Testis (tissue), 3 donors: Measurements from ENCODE around the gene GRIA4. TPM values are rescaled to one million over a fixed set of nuclear protein-coding genes. Genes with fewer than 3 reads are reported as not detected.

Experiments
- DNase-seq: peaks from one replicate; pipeline ENCODE4 v3.0.0-alpha.2; 2019
- H3K27ac ChIP-seq, 2 donors: fragments of 200-600 bp; sonication (generic); one replicate each; pipeline ENCODE4 v1.5.1; 2019
- H3K27me3 ChIP-seq: fragments of 200-600 bp; sonication (generic); one replicate; pipeline ENCODE4 v1.5.1; 2019
- H3K36me3 ChIP-seq: fragments of 200-600 bp; sonication (generic); one replicate; pipeline ENCODE4 v1.5.1; 2017; ENCODE audit warnings: low read depth; ENCODE audit errors: missing control alignments
- H3K4me1 ChIP-seq: fragments of 200-600 bp; sonication (generic); one replicate; pipeline ENCODE4 v1.5.1; 2019
- H3K4me3 ChIP-seq, 2 donors: fragments of 200-600 bp; sonication (generic); one replicate each; pipeline ENCODE4 v1.5.1; 2017 to 2019
- H3K9me3 ChIP-seq: fragments of 200-600 bp; sonication (generic); one replicate; pipeline ENCODE4 v1.5.1; 2017
- CTCF ChIP-seq, 3 experiments: fragments of 450-650 bp in 2 of 3; fragments of 200-600 bp in 1 of 3; sonication (generic) in 1 of 3; IDR thresholded peaks; one replicate each; pipeline ENCODE4 v1.5.1; 2016 to 2019; ENCODE audit warnings: antibody characterized with exemption in 3 of 3, mild to moderate bottlenecking in 2 of 3, moderate library complexity in 1 of 3
- POLR2A ChIP-seq: fragments of 450-650 bp; IDR thresholded peaks from one replicate; pipeline ENCODE4 v1.6.1; 2017; ENCODE audit warnings: antibody characterized with exemption, mild to moderate bottlenecking, moderate library complexity
- WGBS, 2 donors: methylation state at CpG; one replicate each; pipeline ENCODE4 v1.1.5; 2018; 5-methylcytosine and 5-hydroxymethylcytosine counted together
- intact Hi-C: fragments of 100-400 bp; cut with DNase I; formaldehyde crosslinking; loops from one replicate; pipeline ENCODE4 v1.15.1; 2023; ENCODE audit warnings: low total_unique reads
- polyA plus RNA-seq: library from polyadenylated mRNA; stranded (reverse); fragments of 350-450 nt; fragmentation: Illumina TruSeq; extraction: RNeasy Lipid Tissue Mini Kit (QIAGEN cat#74804); gene quantifications from one replicate; pipeline ENCODE4 v1.2.3, GENCODE V29; 2014; ENCODE audit warnings: low read depth, low replicate concordance; ENCODE audit not compliant: insufficient read depth
- total RNA-seq, 2 donors: library from RNA; depleted of rRNA; stranded (reverse); fragments of >200 nt; gene quantifications; one replicate each; pipeline ENCODE4 v1.2.3, GENCODE V29; 2016

Gene GRIA4
- total and polyA plus RNA-seq, 3 donors from 2014 or later = 0.08 to 1.1 (median 0.18) TPM

GRCh38 chr11:105579111-105579510, 30.8 kb upstream of the GRIA4 start:
- H3K27ac ChIP-seq = no peak overlapping the region
- TF ChIP-seq CTCF (IDR thresholded peaks at IDR 0.05) (no peak), POLR2A (no peak)
- H3K4me3 ChIP-seq = no peak overlapping the region
- 92% methylated on average over 2 of the region's 2 CpGs for WGBS, 2 donors
- H3K27me3 ChIP-seq = no peaks in the 10 kb centered on the region
- H3K9me3 ChIP-seq = no peaks in the 10 kb centered on the region
- no peaks in the 10 kb centered on the region for H3K36me3 ChIP-seq
- H3K4me1 ChIP-seq = no peaks in the 10 kb centered on the region
- DNase-seq = no peak
- intact Hi-C loops = no loop called here

- Histone ChIP-seq H3K4me1 (no peaks in the 10 kb centered on the region), H3K4me3 (no peak overlapping the region), H3K27me3 (no peaks in the 10 kb centered on the region), H3K27ac (no peak overlapping the region), H3K36me3 (no peaks in the 10 kb centered on the region), H3K9me3 (no peaks in the 10 kb centered on the region)
- TF ChIP-seq POLR2A (no peak), CTCF (IDR thresholded peaks at IDR 0.05) (no peak)
- intact Hi-C loops = no loop called here
- 81 to 84% methylated on average over 4 of the region's 4 CpGs for WGBS, 2 donors
- no peak for DNase-seq
Measured at GRCh38 chr11:105582497-105582896, 27.4 kb upstream of the GRIA4 start.

- Histone ChIP-seq H3K9me3 (no peaks in the 10 kb centered on the region), H3K4me1 (no peaks in the 10 kb centered on the region), H3K27ac (no peak overlapping the region), H3K4me3 (no peak overlapping the region), H3K27me3 (no peaks in the 10 kb centered on the region), H3K36me3 (no peaks in the 10 kb centered on the region)
- intact Hi-C loops = no loop called here
- TF ChIP-seq CTCF (IDR thresholded peaks at IDR 0.05) (no peak), POLR2A (no peak)
- WGBS, 2 donors = 84 to 86% methylated on average over 2 of the region's 2 CpGs
- DNase-seq = no peak
Measured at GRCh38 chr11:105588001-105588400, 21.9 kb upstream of the GRIA4 start.

- TF ChIP-seq CTCF (IDR thresholded peaks at IDR 0.05) (no peak), POLR2A (no peak)
- intact Hi-C loops = no loop called here
- Histone ChIP-seq H3K4me1 (no peaks in the 10 kb centered on the region), H3K4me3 (no peak overlapping the region), H3K9me3 (no peaks in the 10 kb centered on the region), H3K27me3 (no peaks in the 10 kb centered on the region), H3K27ac (no peak overlapping the region), H3K36me3 (no peaks in the 10 kb centered on the region)
- 89% methylated on average over 4 of the region's 4 CpGs for WGBS, 2 donors
- DNase-seq = no peak
Measured at GRCh38 chr11:105589346-105589745, 20.5 kb upstream of the GRIA4 start.

- intact Hi-C loops = no loop called here
- Histone ChIP-seq H3K4me1 (no peaks in the 10 kb centered on the region), H3K36me3 (no peaks in the 10 kb centered on the region), H3K27ac (no peak overlapping the region), H3K4me3 (no peak overlapping the region), H3K27me3 (no peaks in the 10 kb centered on the region), H3K9me3 (no peaks in the 10 kb centered on the region)
- no peak for DNase-seq
- 49 to 55% methylated on average over 5 of the region's 5 CpGs for WGBS, 2 donors
- TF ChIP-seq POLR2A (no peak), CTCF (IDR thresholded peaks at IDR 0.05) (no peak)
Measured at GRCh38 chr11:105592035-105592434, 17.8 kb upstream of the GRIA4 start.
